Measurements from ENCODE around the gene OR6Y1.

DNA sequence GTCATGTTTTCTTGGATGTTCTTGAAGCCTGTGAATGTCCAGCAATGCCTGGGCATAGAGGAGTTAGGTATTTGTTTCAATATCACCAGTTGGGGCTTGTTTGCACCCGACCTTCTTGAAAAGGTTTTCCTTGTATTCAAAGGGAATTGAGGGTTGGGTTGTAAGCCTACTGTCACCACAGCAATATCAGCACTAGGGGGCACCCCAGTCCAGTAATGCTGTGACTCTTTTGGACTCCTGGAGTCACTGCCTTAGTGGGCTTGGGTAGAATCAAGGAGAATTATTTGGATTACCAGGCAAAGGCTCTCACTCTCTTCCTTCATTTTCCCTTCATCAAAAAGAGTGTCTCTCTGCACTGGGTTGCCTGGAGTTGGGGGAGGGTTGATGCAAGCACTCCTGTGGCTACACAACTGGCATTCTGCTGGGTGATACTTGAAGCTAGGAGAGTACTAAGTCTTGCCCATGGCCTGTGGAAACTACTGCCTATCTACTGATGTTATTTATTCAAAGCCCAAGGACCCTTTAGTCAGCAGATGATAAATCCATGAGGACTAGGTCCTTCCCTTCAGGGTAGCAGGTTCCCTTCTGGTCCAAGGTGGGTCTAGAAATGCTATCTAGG, 47.7 kb downstream of the OR6Y1 start:
- TF ChIP-seq, protein P1, sequence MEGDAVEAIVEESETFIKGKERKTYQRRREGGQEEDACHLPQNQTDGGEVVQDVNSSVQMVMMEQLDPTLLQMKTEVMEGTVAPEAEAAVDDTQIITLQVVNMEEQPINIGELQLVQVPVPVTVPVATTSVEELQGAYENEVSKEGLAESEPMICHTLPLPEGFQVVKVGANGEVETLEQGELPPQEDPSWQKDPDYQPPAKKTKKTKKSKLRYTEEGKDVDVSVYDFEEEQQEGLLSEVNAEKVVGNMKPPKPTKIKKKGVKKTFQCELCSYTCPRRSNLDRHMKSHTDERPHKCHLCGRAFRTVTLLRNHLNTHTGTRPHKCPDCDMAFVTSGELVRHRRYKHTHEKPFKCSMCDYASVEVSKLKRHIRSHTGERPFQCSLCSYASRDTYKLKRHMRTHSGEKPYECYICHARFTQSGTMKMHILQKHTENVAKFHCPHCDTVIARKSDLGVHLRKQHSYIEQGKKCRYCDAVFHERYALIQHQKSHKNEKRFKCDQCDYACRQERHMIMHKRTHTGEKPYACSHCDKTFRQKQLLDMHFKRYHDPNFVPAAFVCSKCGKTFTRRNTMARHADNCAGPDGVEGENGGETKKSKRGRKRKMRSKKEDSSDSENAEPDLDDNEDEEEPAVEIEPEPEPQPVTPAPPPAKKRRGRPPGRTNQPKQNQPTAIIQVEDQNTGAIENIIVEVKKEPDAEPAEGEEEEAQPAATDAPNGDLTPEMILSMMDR (IDR thresholded peaks at IDR 0.05; ENCODE audit: low read depth, low read length, missing input control) = peak; percentile 32
- TF ChIP-seq, protein P2, sequence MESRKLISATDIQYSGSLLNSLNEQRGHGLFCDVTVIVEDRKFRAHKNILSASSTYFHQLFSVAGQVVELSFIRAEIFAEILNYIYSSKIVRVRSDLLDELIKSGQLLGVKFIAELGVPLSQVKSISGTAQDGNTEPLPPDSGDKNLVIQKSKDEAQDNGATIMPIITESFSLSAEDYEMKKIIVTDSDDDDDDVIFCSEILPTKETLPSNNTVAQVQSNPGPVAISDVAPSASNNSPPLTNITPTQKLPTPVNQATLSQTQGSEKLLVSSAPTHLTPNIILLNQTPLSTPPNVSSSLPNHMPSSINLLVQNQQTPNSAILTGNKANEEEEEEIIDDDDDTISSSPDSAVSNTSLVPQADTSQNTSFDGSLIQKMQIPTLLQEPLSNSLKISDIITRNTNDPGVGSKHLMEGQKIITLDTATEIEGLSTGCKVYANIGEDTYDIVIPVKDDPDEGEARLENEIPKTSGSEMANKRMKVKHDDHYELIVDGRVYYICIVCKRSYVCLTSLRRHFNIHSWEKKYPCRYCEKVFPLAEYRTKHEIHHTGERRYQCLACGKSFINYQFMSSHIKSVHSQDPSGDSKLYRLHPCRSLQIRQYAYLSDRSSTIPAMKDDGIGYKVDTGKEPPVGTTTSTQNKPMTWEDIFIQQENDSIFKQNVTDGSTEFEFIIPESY (IDR thresholded peaks at IDR 0.05) = no peak
- TF ChIP-seq EGR1 (IDR thresholded peaks at IDR 0.05; ENCODE audit: low read depth in 2 of 2) (no peak), GABPA (IDR thresholded peaks at IDR 0.05 in 1 of 2, conservative IDR thresholded peaks at IDR 0.05 in 1 of 2) (no peak), FOXA1 (IDR thresholded peaks at IDR 0.05) (no peak), RXRA (IDR thresholded peaks at IDR 0.05) (no peak), TAF1 (conservative IDR thresholded peaks at IDR 0.05) (no peak), JUND (IDR thresholded peaks at IDR 0.05) (no peak)
- TF ChIP-seq, protein P3, sequence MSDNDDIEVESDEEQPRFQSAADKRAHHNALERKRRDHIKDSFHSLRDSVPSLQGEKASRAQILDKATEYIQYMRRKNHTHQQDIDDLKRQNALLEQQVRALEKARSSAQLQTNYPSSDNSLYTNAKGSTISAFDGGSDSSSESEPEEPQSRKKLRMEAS (IDR thresholded peaks at IDR 0.05) = no peak

Data from liver (tissue), 3 donors.